ENCODE measurements around the gene IMMT.
A peak's percentile ranks its signal among the peaks of the same experiment; 100 is the strongest.

IMMT gene

GRCh38 chr2:86238354-86238753 lies 43.1 kb upstream of the IMMT start:
- H3K9me3 ChIP-seq (replicated peaks in 1 of 11), result no peaks in the 10 kb centered on the region
- TF ChIP-seq Cebpa-rat (IDR thresholded peaks at IDR 0.05), result no peak
- H3K4me2 ChIP-seq, result peak overlapping the region; percentile 33 to 70 (median 59); a peak in 21 of 22 replicates
- no peaks in the 10 kb centered on the region for H3K36me3 ChIP-seq
- peaks cover 20 to 29% (median 24%) of the 10 kb centered on the region in 10 experiments for H3K4me1 ChIP-seq
- peaks cover 0 to 46% (median 29%) of the 10 kb centered on the region in 11 experiments; a peak in 16 of 22 replicates for H4K20me1 ChIP-seq
- H3K4me3 ChIP-seq, result no peak overlapping the region
- H3K27me3 ChIP-seq, result peaks cover 93 to 100% (median 99%) of the 10 kb centered on the region in 11 experiments
- no peak overlapping the region for H3K9ac ChIP-seq
- no peak overlapping the region for H3K27ac ChIP-seq

GRCh38 chr2:86237172-86237571 lies 41.9 kb upstream of the IMMT start:
- Histone ChIP-seq H3K27ac (no peak overlapping the region), H3K9me3 (replicated peaks in 1 of 11) (no peaks in the 10 kb centered on the region), H3K4me1 (peaks cover 20 to 28% (median 23%) of the 10 kb centered on the region in 10 experiments), H4K20me1 (peaks cover 0 to 39% (median 25%) of the 10 kb centered on the region in 11 experiments; a peak in 16 of 22 replicates), H3K36me3 (no peaks in the 10 kb centered on the region), H3K4me2 (no peak overlapping the region), H3K27me3 (peaks cover 83 to 100% (median 98%) of the 10 kb centered on the region in 11 experiments), H3K9ac (no peak overlapping the region), H3K4me3 (no peak overlapping the region)
- TF ChIP-seq Cebpa-rat (IDR thresholded peaks at IDR 0.05), result no peak

GRCh38 chr2:86235196-86235980 lies 40.1 kb upstream of the IMMT start:
- Histone ChIP-seq H3K4me1 (peaks cover 20 to 27% (median 23%) of the 10 kb centered on the region in 10 experiments), H3K9me3 (replicated peaks in 1 of 11) (no peaks in the 10 kb centered on the region), H3K36me3 (no peaks in the 10 kb centered on the region), H3K9ac (no peak overlapping the region), H4K20me1 (peaks cover 0 to 26% (median 18%) of the 10 kb centered on the region in 11 experiments; a peak in 16 of 22 replicates), H3K27me3 (peaks cover 66 to 97% (median 81%) of the 10 kb centered on the region in 11 experiments), H3K27ac (no peak overlapping the region), H3K4me2 (no peak overlapping the region), H3K4me3 (no peak overlapping the region)
- no peak for TF ChIP-seq Cebpa-rat (IDR thresholded peaks at IDR 0.05)

- peaks cover 59 to 96% (median 73%) of the 10 kb centered on the region in 11 experiments for H3K27me3 ChIP-seq
Observed at GRCh38 chr2:86234563-86235131, 39.4 kb upstream of the IMMT start.

GRCh38 chr2:86233436-86233835 lies 38.2 kb upstream of the IMMT start:
- Histone ChIP-seq H3K4me2 (no peak overlapping the region), H3K4me1 (peaks cover 7 to 19% (median 7%) of the 10 kb centered on the region in 10 experiments), H3K9ac (no peak overlapping the region), H3K27me3 (peaks cover 46 to 84% (median 61%) of the 10 kb centered on the region in 11 experiments), H3K9me3 (replicated peaks in 1 of 11) (no peaks in the 10 kb centered on the region), H3K36me3 (no peaks in the 10 kb centered on the region), H4K20me1 (peaks cover 0 to 17% (median 3%) of the 10 kb centered on the region in 11 experiments; a peak in 10 of 22 replicates), H3K27ac (no peak overlapping the region), H3K4me3 (no peak overlapping the region)
- TF ChIP-seq Cebpa-rat (IDR thresholded peaks at IDR 0.05), result no peak

More at GRCh38 chr2:86234563-86235131, 39.4 kb upstream of the IMMT start:
- TF ChIP-seq Cebpa-rat (IDR thresholded peaks at IDR 0.05), result no peak
- peaks cover 16 to 22% (median 19%) of the 10 kb centered on the region in 10 experiments for H3K4me1 ChIP-seq
- H4K20me1 ChIP-seq, result peaks cover 0 to 19% (median 10%) of the 10 kb centered on the region in 11 experiments; a peak in 15 of 22 replicates
- no peak overlapping the region for H3K4me2 ChIP-seq
- no peak overlapping the region for H3K9ac ChIP-seq
- no peak overlapping the region for H3K27ac ChIP-seq
- H3K4me3 ChIP-seq, result no peak overlapping the region
- H3K9me3 ChIP-seq (replicated peaks in 1 of 11), result no peaks in the 10 kb centered on the region
- no peaks in the 10 kb centered on the region for H3K36me3 ChIP-seq

GRCh38 chr2:86232910-86233309 lies 37.6 kb upstream of the IMMT start:
- no peaks in the 10 kb centered on the region for H3K9me3 ChIP-seq (replicated peaks in 1 of 11)
- no peaks in the 10 kb centered on the region for H3K36me3 ChIP-seq
- peaks cover 41 to 79% (median 56%) of the 10 kb centered on the region in 11 experiments for H3K27me3 ChIP-seq
- no peak overlapping the region for H3K27ac ChIP-seq
- no peak overlapping the region for H3K9ac ChIP-seq
- no peak for TF ChIP-seq Cebpa-rat (IDR thresholded peaks at IDR 0.05)
- peaks cover 0 to 17% (median 0%) of the 10 kb centered on the region in 11 experiments; a peak in 8 of 22 replicates for H4K20me1 ChIP-seq
- no peak overlapping the region for H3K4me3 ChIP-seq
- no peak overlapping the region for H3K4me2 ChIP-seq
- H3K4me1 ChIP-seq, result peaks cover 2 to 19% (median 2%) of the 10 kb centered on the region in 10 experiments; a peak in 14 of 20 replicates

- no peak overlapping the region for H3K9ac ChIP-seq
- no peak overlapping the region for H3K27ac ChIP-seq
- H3K4me3 ChIP-seq, result no peak overlapping the region
- H3K36me3 ChIP-seq, result no peaks in the 10 kb centered on the region
- no peak for TF ChIP-seq Cebpa-rat (IDR thresholded peaks at IDR 0.05)
- H4K20me1 ChIP-seq, result peaks cover 0 to 17% (median 0%) of the 10 kb centered on the region in 11 experiments; a peak in 8 of 22 replicates
- peaks cover under 1 to 20% (median 2%) of the 10 kb centered on the region in 10 experiments; a peak in 16 of 20 replicates for H3K4me1 ChIP-seq
- no peak overlapping the region for H3K4me2 ChIP-seq
- H3K9me3 ChIP-seq (replicated peaks in 1 of 11), result no peaks in the 10 kb centered on the region
- H3K27me3 ChIP-seq, result peaks cover 36 to 74% (median 51%) of the 10 kb centered on the region in 11 experiments
Observed at GRCh38 chr2:86232373-86232784, 37.1 kb upstream of the IMMT start.

- Histone ChIP-seq H3K9ac (no peak overlapping the region), H3K4me2 (no peak overlapping the region), H3K4me3 (no peak overlapping the region), H3K9me3 (replicated peaks in 1 of 11) (no peaks in the 10 kb centered on the region), H3K4me1 (peaks cover 6 to 26% (median 8%) of the 10 kb centered on the region in 10 experiments), H3K27ac (no peak overlapping the region), H3K27me3 (peaks cover 30 to 68% (median 45%) of the 10 kb centered on the region in 11 experiments), H4K20me1 (peaks cover 0 to 17% (median 0%) of the 10 kb centered on the region in 11 experiments; a peak in 8 of 22 replicates), H3K36me3 (no peaks in the 10 kb centered on the region)
- TF ChIP-seq Cebpa-rat (IDR thresholded peaks at IDR 0.05), result no peak
Observed at GRCh38 chr2:86231680-86232372, 36.6 kb upstream of the IMMT start.
